HG03460 (cell line): ENCODE data around the gene A4GALT.
"Not testable (repeated sequence)": the region's sequence is repeated elsewhere in the genome, so short reads cannot be mapped to it uniquely, and the experiment has no call there.

Experiments used
- ATAC-seq: cut with Tn5 transposase; IDR thresholded peaks from one replicate; pipeline ENCODE4 v1.9.1; 2021; ENCODE audit not compliant: unreplicated experiment

A4GALT gene

DNA sequence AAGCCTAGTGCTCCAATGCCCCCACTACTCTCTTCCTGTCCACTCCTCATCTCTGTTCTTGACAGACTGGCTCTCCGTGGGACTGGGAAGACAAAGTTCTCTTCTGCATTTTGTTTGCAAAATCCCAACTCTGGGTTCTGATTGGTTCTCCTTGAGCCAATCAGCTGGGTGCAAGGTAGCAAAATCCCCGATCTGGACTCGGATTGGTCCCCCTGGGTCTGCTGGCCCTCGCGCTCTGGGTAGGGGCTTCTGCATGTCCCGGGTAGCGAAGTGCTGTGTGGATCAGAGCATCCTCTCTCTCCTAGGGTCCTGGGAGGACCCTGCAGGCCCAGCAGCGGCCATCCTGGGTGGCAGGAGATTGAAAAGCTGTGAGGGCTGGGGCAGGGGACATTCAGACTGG lies 22.3 kb upstream of the A4GALT start:
- ATAC-seq = no peak

DNA sequence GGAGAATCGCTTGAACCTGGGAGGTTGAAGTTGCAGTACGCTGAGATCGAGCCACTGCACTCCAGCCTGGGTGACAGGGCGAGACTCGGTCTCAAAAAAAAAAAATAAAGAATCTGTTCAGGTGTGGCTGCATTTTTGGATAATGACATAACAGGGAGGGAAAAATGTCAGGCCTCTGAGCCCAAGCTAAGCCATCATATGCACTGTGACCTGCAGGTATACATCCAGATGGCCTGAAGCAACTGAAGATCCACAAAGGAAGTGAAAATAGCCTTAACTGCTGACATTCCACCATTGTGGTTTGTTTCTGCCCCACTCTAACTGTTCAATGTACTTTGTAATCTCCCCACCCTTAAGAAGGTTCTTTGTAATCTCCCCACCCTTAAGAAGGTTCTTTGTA lies 19.6 kb upstream of the A4GALT start:
- not testable (repeated sequence) for ATAC-seq

DNA sequence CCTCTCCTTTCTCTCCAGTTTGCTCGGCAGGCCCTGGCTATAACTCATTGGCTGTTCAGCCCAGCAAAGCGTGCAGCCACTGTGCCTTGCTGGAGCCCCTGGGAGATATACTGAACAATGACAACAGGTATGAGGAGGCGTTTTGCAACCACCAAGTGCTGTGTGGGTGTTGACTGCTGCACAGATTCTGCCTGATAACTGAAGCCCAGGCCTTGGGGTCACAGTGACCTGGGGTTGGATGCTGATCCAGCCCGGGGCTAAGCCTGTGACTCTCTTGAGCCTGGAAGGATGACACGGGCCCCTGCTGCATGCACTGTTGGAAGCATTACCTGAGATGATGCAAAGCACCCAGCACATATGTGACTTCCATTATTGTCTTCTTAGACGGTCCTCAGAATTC lies 13.7 kb upstream of the A4GALT start:
- no peak for ATAC-seq

DNA sequence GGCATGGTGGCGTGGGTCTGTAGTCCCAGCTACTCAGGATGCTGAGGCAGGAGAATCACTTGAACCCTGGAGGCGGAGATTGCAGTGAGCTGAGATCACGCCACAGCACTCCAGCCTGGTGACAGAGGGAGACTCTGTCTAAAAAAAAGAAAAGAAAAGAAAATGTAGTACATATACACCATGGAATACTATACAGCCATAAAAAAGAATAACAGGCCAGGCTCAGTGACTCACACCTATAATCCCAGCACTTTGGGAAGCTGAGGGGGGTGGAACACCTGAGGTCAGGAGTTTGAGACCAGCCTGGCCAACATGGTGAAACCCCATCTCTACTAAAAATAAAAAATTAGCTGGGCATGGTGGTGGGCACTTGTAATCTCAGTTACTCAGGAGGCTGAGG lies 12.7 kb upstream of the A4GALT start:
- not testable (repeated sequence) for ATAC-seq

DNA sequence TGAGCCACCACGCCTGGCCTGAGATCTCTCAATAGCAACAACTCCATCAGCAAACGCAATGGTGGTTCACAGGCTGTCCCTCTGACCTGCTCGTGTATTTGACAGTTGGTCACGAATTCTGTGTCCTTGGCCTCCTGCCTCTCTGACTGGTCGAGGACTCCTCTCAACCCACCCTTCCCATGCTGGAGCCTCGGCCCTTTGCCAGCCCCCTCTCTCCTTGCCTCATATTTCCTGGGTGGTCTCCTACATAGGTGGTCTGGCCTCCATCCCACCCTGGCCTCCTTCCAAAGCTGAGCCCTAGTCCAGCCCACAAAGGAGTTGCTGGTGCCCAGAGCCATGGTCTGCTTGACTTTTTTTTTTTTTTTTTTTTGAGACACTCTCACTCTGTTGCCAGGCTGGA lies 11.4 kb upstream of the A4GALT start:
- ATAC-seq = no peak

DNA sequence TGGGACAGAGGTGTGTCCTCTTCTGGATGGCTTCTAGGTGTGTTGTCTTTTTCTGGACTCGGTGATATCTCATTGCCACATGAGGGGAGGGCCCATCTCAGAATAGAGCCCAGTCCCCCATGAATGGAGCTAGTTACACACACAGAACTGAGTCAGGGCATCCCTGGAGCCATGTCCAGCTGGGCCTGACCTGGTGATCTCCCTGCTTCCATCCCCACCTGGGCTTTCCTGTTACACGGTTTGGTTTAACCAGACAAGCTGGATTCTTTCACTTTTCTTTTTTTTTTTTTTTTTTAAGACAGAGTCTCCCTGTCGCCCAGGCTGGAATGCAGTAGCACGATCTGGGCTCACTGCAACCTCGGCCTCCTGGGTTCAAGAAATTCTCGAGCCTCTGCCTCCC lies 6.1 kb upstream of the A4GALT start:
- ATAC-seq = no peak

DNA sequence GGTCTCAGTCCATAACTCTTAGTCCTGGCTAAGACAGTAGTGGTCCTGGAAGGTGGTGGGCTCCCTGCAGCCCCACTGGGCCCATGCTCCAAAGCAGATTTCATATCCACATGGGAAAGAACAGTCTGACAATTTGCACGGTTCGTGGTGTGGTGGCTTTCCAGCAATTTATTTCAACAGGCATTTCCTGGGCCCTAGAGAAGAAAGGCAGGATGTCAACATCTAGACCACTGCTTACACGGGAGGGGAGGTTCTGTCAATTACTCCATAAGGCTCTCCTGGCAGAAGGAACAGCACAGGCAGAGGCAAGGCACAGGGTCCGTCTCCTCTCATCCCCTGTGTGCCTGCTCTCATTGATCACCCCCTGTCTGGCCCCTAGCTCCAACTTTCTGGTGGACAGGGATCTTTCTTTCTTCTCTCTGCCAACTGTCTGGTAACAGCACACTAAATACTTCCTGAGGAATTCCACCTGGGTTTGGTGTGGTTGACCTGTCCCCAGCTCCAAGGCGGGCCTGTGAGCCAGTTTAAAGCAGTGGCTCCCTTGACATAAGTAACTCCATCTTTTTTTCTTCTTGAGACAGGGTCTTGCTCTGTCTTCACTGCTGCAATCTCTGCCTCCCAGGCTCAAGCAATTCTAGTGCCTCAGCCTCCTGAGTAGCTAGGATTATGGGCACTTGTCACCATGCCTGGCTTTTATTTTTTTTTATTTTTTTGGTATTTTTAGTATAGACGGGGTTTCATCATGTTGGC lies 5.1 kb upstream of the A4GALT start:
- no peak for ATAC-seq

DNA sequence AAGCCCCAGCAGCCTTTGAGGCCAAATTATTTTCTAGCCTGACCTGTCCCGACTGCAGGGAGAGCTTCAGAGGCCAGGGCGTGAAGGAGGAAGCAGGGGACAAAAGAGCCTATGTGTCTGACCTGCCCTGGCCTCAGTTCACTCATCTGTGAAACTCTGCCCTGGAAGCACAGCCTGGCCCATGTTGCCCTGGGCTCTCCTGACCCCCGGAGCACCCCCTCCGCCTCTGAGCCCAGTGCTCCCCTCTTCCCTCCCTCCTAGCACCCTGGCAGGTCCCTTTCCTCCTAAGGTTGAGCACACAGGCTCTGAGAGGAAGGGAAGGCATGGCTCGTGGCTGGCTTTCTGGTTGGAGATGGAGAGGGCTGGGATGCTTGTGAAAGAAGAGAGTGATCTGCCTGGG lies 3.4 kb upstream of the A4GALT start:
- no peak for ATAC-seq

DNA sequence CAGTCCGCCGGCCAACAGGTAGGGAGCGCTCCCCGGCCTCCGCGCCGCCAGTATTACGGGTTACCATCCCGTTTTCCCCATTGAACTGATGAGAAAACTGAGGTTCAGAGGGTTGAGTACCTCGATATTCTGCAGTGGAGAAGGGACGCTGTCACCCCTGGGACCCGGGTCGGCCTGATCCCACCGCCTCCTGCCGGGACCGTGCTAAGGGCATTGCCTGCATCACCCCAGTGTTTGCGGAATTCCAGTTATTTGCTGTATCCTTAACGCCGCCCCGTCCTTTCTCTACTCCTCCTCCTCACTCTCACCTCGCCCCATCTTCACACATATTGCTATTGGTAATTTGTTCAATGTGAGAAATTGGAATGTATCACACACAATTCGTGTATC lies 370 bp upstream of the A4GALT start:
- ATAC-seq = no peak

DNA sequence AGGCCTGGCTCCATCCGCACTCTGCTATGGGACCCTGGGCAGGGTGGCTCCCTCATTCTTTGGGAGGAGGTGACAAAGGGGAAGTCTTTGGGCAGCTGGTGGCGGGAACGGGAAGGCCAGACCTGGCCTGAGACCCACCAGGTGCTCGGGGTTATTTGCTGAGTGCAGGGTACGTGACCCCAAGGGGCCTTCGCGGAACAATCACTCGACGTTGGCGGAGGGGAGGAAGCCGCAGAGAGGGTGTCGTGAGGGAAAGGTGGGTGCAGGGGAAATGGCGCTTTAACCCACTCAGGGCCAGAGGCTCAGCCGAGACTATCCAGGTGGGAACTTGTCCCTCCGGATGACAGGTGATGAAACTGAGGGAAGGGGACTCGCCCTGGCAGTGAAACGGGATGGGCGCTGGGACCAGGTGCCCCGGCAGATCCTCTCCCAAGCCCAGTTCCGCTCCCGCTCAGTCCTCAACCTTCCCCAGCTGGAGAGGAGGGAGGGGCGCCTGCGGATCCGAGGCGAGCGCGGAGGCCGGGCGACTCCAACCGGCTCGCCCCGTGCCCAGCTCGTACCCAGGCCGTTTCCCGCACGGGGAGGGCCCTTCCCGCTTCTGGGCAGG lies 911 bp downstream of the A4GALT start:
- no peak for ATAC-seq

DNA sequence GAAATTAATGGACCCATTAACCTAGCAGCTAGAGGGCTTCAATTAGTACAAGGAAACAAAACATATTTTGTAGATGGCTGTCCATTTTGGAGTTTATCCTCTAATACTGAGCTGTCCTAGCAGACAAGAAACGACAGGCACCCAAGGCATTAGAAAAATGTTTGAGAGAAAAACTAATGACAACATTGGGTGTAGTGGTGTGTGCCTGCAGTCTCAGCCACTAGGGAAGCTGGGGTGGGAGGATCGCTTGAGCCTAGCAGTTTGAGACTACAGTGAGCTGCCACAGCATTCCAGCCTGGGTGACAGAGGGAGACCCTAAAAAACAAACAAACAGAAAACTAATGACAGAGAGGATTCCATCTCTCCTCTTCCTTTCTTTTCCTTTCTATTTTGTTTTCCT lies 1.5 kb downstream of the A4GALT start:
- no peak for ATAC-seq

DNA sequence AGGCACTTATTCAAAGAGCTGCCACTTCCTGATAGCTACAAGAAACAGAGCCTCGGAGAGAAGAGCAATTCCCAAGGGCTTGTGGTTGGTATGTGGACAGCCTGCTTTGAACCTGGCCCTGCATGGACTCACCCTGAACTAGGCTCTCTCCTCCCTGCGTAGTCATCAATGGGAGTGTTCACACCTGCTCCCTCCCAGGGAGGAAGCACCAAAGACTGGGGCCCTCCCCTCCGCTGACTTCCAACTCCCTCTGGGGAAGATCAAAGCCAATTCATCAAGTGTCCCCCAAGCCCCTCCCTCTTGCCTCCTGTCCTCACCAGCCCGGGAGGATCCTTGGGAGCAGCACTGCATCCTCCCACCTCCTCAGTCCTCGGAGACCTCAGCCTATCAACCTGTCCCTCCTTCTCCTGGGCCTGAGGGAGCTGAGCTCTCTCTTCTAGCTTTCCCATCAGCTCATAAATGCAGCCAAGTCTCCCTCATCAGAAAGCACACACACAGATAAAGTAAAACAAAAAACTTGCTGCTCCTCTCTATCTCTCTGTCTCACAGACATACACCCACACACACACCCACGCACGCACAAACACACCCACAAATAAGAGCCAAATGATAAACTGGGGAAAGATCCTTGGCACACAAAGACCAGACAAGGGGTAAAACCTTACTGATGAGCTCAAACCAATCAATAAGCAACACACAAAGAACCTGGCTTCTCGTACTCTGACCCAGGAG lies 3.3 kb downstream of the A4GALT start:
- ATAC-seq = peak; percentile 9

DNA sequence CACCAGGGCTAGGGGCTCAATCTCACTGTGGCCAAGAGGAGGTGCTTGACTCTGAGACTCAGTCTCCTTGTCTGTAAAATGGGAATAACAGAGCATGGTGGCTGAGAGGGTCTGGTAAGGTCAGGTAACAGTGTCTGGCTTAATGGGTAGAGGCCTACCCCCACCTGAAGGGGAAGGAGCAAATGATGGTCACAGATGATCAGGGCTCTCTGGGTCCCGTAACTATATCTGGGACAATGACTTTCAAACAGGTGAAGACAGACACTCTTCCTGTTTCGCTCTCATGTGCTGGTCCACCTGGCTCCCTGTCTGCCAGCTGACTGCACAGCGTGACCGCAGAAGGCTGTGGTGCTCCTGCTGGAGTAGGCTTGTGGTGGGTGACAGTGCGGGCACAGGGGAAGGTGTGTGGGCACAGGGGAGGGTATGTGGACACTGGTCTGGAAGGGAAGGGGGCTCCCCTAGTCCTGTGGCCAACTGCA lies 4.0 kb downstream of the A4GALT start:
- ATAC-seq = peak; percentile 57

DNA sequence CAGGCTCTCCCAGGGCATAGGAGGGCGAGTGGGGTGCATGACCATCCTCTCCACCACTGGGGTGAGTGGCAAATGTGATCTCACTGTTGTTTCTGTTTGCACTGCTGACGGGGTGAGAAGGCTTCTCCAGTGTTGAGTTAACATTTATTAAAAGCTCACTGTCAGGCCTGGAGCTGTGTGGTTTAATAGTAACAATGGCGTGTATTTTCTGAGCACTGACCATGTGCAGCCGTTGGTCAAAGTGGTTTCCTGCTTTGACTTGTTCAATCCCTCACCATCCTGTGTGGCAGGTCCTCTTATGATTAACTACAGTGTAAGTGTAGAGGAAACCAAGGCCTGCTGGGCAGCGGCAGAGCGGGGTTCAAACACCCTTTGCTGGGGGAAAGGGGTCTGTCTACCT lies 4.4 kb downstream of the A4GALT start:
- ATAC-seq = peak; percentile 44

DNA sequence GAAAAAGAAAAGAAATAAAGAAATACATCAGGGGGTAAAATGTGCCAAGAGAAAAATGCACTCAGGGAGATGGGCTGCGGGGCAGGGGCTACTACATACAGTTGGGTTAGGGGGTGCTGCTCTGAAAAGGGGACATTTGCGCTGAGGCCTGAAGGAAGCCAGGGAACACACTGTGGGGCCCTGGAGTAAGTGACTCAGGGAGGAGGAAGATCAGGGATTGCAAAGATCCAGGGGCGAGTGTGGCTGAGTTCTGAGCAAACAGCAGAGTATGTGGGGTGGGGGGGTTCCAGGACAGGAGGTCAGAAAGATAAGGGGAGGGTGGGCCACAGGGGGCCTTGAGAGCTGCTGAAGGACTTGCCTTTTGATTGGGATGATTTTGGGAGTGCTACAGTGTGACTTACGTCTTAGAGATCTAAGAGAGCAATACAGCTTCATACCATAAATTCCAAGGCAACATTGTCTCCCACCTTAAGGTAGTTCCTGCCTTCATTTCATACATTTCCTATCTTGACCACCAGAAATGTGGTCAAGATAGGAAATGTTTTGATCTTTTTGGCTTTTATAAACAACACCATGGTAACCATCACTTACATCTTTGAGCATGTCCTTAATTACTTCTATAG lies 5.8 kb downstream of the A4GALT start:
- no peak for ATAC-seq

DNA sequence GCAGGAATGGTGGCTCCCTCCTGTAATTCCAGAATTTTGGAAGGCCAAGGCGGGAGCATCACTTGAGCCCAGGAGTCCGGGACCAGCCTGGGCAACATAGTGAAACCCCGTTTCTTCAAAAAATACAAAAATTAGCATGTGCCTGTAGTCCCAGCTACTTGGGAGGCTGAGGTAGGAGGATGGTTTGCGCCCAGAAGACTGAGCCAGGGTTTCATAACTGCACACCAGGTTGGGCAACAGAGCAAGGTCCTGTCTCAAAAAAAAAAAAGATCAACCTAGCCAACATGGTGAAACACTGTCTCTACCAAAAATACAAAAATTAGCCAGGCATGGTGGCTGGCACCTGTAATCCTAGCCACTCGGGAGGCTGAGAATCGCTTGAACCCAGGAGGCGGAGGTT lies 6.4 kb downstream of the A4GALT start:
- ATAC-seq = no peak

DNA sequence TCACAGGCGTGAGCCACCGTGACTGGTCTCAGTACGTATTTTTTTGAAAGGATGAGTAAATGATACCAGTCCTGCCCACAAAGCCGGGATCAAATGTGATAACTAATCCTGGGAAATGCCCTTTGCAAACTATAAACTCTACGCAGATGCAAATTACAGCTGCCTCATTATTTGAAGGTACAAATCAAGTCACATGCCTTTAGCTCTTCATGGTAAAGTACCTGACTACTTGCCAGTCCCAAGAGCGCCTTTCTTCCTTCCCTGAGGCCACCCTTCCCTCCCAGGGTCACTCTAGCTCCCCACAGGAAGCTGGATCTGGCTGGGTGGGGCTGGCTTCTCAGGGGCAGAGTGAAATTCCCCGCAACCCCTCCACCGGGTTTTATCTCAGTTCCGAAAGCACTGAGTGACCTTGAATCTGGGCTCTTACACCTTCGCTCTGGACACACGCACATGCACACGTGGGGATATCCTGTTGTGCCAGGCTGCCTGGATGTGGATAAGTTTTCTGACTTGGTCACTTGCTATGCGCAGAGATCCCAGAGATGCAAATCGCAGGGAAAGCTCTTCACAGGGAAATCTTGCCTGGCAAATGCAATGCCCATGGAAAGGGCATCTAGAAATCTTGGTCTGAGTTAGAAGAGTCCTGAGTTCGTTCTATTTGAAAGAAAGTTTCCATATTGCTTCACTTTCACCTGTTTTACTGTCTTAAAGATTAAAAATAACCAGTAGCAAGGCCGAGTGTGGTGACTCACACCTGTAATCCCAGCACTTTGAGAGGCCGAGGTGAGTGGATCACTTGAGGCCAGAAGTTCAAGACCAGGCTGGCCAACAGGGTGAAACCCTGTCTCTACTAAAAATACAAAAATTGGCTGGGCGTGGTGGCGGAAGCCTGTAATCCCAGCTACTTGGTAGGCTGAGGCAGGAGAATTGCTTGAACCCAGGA lies 8.5 kb downstream of the A4GALT start:
- ATAC-seq = no peak

DNA sequence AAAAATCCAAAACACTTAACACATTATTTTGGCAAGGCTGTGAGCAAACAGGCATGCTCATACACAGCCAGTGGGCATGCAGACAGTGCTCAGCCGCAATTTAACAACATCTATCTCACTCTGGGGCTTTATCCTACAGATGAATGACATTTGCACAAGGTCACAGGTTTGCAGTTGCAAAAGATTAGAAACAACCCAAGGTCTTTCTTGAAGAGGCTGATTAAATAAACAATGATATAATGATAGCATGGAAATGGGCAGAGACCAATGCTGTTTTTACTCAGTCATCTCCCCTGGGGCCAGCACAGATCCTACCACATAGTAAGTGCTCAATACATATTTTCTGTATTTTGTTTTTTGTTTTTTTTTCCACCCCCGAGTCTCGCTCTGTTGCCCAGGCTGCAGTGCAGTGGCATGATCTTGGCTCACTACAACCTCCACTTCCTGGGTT lies 9.4 kb downstream of the A4GALT start:
- ATAC-seq = no peak

DNA sequence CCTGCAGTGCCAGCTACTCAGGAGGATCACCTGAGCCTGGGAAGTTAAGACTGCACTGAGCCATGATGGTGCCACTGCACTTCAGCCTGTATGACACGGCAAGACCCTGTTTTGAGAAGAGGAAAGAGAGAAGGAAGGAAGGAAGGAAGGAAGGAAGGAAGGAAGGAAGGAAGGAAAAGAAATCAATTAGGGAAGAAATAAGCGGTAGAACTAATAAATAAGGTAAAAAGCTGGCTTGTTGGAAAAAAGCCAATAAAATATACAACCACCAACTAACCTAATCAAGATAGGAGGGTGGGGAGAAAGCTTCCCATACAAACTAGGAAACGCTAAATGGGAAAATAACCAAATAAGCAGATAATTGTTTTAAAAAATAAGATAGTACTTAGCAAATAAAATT lies 12.3 kb downstream of the A4GALT start:
- ATAC-seq = no peak

DNA sequence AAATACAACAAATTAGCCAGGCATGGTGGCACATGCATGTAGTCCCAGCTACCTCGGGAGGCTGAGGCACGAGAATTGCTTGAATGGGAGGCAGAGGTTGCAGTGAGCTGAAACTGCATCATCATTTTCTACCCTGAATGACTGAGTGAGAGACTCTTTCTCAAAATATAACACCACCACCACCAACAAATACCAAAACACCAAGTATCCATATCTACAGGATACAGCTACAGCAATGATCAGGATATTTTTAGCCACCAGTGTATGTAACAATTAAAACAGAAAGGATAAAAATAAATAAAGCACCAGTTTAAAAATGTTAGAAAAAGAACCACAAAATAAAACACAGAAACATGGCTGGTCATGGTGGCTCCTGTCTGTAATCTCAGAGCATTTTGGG lies 13.2 kb downstream of the A4GALT start:
- no peak for ATAC-seq

DNA sequence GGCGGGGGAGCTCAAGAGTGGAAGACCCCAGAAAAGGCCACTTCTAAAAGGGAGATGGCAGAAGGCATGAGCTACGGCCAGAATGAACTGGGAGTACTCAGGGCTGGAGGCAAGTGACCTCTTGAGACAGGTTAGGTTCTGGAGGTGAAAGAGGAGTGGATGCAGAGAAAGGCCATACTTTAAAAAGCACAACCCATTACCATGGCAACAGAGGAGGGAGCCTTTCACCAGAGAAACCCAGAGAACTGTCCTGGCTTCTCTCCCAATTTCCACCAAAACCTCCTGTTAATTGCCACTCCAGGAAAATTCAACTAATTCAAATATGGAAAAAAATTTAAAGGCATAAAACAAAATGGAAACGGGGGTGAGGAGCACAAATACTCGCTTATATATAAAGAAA lies 15.8 kb downstream of the A4GALT start:
- no peak for ATAC-seq
